Colon (tissue), 2 donors: ENCODE measurements around the gene QSOX1.

Experiments used
- FAIRE-seq: peaks from 2 replicates; lab custom pipeline; 2012; peaks lifted over from hg19 to GRCh38; lab: Jason Lieb, UNC
- donor health status: control.
- donor health status: control.

The QSOX1 gene

DNA sequence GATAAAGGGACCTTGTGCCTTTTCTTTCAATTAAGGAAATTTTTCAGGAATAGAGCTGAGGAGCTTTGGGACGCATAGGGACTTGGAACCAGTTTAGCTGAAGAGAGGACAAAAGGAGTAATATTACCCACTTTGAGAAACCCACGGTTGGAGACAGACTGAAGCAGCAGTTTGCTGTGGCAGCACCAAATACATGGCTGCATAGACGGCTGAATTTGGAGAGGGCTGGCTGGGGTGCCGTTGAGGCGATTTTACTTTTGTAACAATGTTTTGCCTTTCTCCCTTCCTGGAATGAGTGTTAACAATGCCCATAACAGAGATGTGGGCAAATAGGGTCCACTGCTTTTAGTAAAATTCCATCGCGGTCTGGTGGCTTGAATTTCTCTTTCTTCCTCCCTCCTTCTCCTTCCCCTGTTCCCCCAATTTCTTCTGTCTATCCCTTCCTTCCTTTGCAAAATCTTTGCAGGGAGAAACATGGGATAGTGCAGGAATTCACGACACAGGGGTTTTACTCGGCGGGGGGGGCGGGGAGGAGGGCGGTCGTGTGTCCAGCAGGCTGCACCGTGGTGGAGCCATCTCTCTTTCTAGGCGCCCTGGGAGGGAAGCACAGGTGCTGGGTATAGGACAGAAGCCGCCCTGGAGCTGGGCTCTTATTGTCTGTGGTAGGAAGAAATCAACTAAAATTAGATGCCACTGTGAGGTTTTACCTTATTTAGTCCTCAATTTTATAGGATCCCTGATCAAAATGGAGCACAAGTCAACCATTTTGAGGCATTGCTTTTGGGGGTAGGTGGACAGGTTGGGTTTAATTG, 82.2 kb downstream of the QSOX1 start:
- FAIRE-seq, result no peak

DNA sequence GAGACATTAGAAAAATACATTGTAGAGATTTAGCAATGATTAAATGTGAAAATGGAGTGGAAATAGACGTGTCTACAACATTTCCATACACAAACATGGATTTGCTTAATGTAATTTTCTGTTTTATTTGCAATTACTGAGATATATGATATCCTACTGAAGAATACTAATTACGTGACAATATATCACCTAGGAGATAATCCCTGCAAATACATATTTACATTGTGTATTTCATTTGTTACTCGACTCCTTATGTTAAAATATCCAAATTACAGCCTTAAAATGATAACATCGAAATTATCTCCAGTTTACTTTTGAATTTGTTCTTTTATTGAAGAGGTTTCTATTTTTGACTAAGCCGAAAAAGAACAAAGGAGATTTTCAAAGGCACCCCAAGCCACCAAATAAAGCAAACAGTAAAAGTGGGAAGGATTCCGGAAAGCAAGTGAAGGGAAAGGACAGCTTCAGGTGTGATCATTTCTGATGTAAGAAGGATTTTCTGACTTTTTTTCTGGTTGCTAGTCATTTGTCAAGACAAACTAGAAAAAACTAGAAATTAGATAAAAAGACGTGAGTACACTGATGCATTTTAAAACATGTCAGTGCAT, 83.3 kb downstream of the QSOX1 start:
- FAIRE-seq, result no peak

DNA sequence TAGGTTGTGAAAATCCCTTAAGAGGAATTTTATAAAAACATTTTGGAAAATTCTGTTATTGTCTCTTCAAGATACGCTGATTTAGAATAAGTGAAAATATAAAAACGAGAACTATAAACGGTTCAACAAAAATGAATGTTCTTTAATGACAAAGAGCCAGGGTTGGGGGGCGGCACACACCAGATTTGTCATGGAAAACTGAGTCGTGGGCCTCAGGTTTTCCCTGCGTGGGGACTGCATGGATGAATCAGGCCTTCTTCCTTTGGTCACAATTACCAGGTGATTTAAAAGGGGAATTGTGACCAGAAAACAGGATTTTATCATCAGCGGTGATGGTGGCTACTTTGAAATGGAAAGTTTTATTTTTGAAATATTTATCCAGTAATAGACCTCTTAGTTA, 84.0 kb downstream of the QSOX1 start:
- FAIRE-seq, result no peak

DNA sequence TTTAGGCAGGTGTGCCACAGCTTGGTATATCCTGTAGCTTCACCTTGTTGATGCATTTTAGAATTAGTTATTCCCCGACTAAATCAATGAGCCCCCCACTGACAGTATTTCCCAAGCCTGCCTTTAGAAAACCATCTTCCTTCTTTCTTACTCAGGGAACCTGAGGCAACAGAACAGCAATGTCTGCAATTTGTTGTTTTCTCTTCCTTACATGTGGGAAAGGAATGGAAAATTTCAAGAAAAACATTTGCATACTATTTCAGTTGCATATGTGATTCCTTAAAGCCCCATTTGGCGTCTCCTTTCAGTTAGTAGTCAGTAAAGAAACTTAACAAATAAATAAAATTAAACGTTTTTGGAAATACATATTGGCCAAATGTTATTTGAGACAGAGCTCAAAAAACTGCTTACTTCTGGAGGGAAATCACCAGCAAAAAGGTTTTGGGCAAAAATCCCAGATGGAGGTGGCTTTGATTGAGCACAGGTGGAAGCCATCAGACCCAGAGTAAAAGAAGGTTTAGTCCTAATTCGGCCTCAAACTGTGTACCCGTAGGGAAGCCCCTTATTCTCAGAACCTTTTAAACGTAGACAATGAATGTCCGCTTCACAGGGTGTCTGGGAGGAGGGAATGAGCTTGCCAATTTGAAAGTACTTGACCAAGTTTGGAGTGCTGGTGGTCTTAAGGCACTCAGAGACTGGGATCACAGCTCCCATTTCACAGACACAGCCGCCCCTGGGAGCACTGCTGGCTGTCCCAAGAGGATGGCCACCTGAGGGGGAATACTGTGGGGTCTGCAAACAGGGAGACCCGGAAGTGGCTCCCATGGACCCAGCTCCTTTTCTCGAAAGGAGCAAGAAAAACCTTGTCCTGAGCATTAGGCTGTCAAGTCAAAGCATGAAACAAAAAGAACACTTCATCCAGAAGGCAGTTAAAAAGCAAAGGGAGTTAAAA, 84.8 kb downstream of the QSOX1 start:
- no peak for FAIRE-seq

DNA sequence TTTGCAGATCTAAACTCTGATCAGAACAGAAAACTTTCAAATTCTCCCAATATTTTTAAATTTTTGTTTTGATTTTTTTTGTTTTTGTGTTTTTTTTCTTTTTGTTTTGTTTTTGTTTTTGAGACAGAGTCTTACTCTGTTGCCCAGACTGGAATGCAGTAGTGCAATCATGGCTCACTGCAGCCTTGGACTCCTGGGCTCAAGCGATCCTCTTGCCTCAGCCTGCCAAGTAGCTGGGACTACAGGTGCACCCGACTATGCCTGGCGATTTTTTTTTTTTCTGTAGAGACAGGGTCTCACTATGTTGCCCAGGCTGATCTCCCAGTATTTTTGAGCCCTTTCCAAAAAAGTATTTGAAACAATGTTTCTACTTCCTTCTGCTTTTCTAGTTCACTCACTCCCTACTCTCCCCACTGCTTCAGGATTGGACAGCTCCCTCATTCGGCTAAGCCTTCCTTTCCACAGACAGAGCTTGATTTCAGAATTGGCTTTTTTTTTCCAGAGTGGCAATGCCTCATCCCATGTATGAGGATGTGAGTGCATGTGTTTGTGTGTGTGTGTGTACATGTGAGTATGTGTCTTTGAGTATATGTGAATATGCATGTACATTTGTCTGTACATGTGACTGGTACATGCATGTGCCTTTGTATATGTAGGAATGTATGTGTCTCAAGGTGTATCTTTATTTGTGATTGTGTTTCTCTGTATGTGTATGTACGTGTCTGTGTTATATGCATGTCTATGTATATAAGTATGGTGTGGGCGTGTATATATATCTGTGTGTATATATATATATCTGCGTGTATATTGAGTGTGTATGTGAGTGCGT, 87.3 kb downstream of the QSOX1 start:
- no peak for FAIRE-seq

DNA sequence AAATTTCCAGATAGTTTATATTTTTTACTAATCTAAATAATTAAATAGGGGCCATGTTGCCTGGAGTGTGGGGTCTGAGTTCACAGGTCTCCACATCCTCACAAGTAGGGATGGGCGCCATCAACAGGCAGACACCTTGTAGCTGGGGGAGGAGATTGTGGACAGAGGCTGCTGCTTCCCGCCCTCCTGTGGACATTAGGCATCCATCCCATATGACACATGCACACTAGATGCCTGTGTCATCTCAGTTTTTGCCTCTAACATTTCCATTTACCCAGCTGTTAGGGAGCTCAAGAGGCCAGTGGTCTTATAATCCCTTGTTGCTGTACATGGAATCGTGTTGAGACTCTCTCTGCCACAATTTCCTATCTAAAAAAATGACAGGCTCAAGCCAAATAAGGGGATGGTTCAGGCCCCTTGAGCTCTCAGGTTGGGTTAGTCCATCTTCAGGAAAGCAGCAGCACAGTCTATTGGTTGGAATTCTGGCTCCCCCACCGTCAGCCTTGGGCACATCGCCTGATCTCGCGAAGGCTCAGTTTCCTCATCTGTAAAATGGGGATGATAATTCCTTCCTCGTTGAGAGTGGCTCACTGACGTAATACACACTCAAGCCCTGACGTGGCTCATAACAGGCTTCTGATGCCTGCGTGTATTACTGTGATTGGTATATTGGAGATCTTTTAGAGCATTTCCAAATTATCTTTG, 89.0 kb downstream of the QSOX1 start:
- FAIRE-seq, result no peak

DNA sequence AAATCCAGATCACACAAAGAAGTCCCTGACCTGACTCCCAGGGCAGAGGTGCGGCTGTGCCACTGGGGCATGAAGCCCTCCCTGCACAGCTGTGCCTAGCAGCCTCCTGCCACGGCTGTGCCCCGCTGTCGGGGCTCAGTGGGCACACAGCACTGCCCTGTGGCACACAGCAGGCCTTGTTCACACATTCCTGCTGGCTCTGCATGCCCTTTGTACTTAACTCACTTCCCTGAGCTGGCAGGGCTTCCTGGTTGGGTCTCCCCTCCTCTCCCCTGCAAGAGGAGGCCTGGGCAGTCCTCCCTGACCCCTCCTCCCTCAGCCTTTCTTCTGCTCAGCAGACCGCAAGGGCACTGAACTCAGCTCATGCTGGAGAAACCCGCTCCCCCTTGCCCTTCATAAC, 90.2 kb downstream of the QSOX1 start:
- no peak for FAIRE-seq

DNA sequence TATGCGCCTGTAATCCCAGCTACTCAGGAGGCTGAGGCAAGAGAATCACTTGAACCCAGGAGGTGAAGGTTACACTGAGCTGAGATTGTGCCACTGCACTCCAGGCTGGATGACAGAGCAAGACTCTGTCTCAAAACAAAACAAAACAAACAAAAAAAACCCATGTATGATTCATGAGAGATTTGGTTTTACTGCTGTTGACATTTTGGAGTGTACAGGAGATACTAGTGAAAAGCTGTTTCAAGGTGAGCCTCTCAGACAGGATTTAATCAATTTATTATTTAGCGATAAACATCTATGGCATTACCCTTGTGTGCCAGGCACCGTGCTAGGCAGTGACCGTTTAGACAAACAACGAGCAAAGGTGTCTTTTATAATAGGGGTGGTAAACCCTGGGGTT, 91.9 kb downstream of the QSOX1 start:
- FAIRE-seq, result no peak

DNA sequence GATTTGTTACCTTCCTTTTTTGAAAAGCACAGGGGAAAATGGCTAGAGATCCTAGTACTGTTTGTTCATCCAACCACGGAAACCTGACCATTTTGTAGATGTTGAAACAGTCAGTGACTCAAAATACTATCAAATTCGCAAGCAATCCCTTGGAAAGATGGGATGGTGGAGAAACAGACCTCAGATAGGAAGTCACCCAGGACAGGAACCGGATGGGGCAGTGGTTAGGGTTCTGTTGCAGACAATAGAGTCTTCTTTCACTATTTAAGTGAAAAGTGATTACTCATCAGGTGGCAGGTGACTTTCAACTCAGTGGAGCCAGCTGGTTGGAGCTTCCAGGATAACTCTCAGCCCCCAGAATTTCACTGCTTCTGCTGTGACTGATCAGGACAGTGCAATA, 92.4 kb downstream of the QSOX1 start:
- no peak for FAIRE-seq

DNA sequence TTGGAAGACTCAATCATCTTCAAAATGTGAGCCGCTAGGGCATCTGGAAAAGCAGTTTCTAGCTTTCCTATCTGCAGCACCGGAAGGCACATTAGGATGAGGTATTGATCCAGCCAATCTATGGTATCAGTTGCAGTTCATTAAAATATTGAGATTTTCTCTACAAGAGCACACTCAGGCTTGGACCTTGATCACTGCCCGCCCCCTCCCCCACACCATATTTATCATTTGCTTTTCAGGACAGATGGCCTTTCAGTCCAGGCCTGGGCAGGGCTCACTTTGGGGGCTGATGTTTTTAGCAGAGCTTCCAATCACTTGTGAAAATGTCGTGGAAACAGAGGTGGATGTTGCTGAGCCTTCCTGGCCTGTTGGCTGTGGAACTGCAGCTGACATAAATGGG, 92.9 kb downstream of the QSOX1 start:
- FAIRE-seq, result no peak

DNA sequence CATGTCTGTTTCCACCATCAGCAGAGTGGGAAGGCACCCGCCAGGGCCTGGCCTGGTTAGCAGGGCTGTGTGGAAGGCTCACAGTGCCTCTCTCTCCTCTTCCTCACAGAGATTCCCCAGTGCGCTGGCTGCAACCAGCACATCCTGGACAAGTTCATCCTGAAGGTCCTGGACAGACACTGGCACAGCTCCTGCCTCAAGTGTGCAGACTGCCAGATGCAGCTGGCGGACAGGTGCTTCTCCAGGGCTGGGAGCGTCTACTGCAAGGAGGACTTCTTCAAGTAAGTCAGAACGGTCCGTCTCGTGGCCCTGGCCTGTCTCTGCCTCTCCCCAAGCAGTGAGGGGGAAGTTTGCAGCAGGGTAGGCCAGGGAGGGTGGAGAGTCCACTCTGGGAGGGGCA, 93.5 kb downstream of the QSOX1 start:
- no peak for FAIRE-seq

DNA sequence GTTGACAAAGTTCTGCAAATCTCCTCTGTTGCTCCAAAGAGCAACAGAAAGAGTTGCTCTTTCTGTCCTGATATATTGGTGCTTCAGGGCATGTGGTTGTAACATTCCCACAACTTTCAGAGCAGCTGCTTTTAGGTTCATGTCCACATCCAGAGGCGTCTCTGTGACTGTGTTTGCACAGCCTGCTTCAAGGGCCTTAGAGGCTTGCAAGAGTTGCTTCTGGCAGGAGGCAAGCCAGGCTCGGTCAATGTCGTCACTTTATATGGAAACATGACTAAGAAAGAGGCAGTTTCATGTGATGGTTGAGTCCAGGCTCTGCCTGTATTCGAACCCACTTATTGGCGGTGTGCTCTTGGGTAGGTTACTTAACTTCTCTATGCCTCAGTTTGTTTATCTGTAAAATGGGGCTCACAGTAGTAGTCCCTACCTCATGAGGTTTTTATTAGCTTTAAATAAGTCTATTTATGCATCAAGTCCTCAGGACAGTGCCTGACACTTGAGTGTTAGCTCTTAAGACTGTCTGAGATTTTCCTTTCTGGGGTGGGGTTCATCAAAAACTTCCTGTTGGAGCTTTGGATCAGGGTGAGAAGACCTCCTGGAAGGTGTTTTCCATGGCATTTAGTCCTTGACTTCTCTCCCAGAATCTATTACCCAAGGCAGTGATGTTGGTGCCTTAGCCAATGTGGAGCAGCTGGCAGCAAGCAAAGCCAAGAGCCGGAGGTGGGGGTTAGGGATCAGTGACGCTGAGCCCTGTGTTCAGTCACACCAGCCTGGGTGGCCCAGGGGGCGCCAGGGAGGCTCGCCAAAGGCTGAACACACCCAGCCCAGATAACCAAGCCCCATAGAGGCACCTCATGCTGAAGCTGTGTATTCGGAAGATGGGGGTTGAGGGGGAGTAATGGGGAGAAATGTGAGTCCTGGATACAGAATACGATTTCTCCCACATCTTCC, 94.3 kb downstream of the QSOX1 start:
- no peak for FAIRE-seq

DNA sequence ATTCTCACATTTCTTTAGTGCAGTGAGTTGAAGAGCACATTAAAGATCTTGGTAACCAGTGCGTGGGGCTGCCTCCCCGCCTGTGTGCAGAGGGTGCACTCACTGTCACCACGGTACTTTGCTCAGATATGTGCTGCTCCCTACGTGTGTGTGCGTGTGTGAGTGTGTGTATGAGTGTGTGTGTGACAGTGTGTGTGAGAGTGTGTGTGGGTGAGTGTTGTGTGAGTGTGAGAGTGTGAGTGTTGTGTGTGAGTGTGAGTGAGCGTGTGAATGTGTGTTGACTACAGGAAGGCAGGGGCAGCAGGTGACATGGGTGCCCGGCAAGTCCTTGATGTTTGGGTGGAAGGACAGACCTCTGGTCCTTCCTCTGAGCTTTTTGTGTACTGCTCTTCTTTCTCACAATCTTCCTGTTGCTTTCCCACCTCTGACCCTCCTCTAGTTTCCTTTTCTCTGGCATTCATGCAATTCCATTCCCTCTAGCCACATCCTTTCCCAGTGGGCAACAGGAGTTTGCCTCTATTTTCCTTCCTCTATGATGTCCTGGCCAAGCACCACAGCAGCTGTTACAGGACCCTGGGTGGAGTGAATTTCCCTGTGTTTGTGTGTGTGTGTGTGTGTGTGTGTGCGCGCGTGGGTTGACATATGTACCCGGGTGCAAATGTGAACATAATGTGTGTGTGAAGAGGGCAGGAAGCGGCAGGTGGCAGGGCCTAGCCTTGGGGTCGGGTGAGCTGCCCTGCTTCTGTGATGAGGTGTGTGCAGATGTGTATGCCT, 95.2 kb downstream of the QSOX1 start:
- FAIRE-seq, result no peak

DNA sequence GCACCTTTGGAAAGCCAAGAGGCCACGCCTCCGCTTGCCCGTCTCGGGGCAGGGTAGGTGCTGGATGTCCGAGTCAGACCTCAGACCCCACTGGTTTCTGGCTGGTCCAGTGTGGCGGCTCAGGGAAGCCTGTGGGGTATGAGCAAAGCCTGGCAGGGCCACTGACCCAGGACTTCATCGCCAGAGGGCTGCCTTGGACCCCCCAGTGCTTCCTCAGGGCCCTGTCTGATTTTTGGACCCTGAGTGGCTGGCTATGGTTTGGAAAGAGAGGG, 95.8 kb downstream of the QSOX1 start:
- no peak for FAIRE-seq

DNA sequence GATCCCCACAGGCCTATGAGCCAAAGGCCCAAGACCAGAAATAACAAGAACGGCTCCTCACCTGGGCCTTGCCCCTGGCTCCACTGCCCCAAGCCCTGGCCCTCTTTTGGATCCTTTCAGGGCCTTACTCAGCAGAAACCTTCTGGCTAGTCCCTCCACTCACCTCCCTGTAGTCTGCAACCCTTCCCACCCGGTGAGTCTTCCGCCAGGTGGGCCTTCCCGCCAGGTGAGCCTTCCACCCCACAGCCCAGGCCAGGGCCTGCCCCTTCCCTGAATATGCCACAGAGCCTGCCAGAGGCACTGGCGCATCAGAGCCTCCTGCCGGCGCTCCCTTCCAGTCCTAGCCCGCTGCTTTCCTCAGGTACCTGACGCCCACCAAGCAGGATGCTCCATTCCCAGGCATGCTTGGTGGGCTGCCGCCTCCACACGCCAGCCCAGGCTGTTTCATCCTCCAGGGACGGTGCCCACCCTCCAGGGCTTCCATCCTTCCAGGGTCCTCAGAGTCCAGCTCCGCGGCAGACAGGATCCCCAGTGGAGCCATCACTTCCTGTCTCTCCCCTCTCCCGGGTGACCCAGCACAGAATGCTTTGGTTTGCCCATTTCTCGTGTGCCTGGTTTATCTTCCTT, 96.3 kb downstream of the QSOX1 start:
- FAIRE-seq, result no peak

DNA sequence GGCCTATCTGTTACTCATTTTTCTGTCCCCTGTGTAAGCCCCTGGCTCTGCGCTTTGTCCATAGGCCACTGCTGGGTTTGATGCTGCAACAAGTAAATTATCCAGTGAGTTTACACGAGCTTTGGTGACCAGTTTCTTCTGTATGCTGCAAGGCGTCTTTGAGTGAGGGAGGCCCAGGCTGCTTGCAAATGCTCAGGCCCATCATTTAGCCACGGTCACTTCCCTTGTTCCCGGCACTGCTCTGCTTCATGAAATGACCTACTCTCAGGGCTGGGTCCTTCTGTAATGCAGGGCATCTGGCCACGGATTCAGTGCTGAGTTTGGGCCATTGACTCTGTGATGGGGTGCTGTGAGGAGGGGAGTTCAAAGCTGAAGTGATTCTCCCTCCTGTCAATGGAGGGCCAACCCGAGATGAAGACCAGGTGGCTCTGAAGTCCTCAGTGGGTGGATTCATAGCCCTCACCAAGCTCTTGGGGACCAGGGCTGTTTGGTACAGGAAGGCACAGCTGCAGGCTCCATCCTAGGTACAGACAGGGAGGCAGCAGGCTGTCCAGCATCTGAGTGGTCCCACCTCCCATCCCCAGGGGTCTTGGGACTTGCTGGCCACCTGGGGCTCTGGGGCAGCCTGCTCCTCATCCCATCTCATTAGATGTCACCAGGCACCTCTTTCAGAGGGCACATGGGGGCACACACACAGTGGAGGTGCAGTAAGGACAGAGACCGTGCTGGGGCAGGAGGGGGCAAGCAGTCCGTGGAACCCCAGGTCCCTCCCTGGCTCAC, 97.0 kb downstream of the QSOX1 start:
- no peak for FAIRE-seq

DNA sequence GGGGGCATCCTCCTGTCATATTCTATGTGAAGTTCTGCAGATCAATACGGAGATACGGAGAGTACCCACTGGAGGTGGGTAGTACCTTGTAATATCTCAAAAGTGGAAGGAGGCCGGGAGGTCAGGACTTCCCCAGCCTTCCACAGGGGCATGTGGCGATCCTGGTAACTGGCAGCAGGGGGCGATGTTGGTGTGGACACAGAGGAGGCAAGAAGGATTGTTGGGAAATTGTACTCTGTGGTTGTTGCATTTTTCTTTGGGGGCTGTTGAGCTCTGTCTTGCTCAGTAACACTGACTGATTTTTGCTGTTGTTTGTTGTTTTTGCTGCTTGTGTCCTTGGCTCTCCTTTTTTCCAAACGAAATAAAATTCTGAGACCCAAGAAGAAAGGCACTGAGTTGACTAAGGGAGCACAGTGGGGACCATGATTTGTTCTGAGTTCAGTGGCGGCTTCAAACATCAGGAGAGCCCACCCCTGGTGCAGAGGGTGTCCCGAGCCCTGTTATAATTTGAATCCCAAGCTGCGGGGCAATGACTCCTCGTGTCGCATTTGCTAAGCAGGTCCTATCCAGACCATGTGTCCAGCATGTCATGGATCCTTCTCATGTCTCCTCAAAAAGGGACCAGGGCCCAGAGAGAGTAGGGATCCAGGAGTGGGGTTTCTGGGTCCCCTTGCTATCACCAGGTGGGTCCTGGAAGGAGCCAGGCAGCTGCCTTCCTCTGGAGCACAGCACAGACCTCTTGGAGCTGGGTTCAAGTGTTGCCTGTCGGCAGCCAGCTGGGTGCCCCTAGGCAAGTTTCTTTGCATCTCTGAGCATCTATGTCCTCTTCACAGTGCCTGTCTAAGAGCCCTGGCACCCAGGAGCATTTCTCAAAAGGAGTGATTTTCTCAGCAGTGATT, 98.2 kb downstream of the QSOX1 start:
- no peak for FAIRE-seq
